GM23338 (cell line): ENCODE results near the gene ZNF451. TPM values are rescaled to one million over a fixed set of nuclear protein-coding genes. Genes with fewer than 3 reads are reported as not detected.

ENCODE experiments used
- ATAC-seq: fragments of 200-7000 bp; cut with Tn5 transposase; 3 replicates; pipeline ENCODE4 v1.9.1; 2020
- DNase-seq: peaks from one replicate; pipeline ENCODE4 v3.0.0-alpha.2; 2015; ENCODE audit warnings: low spot score
- H2AFZ ChIP-seq: fragments of 200-600 bp; sonication (generic); 2 replicates; pipeline ENCODE4 v1.8.0; 2016; ENCODE audit warnings: antibody characterized with exemption, mild to moderate bottlenecking, moderate library complexity
- H3F3A ChIP-seq: fragments of 200-600 bp; sonication (generic); replicated peaks from 2 replicates; pipeline ENCODE4 v1.8.0; 2017; ENCODE audit warnings: antibody characterized with exemption, mixed run types, low read depth
- H3K27ac ChIP-seq: fragments of 200-600 bp; sonication (generic); 2 replicates; pipeline ENCODE4 v1.6.1; 2016; ENCODE audit warnings: low read depth
- H3K27me3 ChIP-seq: fragments of 200-600 bp; sonication (generic); 2 replicates; pipeline ENCODE4 v1.8.0; 2016; ENCODE audit warnings: mild to moderate bottlenecking, mixed run types, moderate library complexity; ENCODE audit not compliant: insufficient read depth
- H3K36me3 ChIP-seq: fragments of 200-600 bp; sonication (generic); 2 replicates; pipeline ENCODE4 v1.8.0; 2016; ENCODE audit warnings: mild to moderate bottlenecking; ENCODE audit not compliant: insufficient read depth
- H3K4me1 ChIP-seq: fragments of 200-600 bp; sonication (generic); 2 replicates; pipeline ENCODE4 v1.8.0; 2016; ENCODE audit warnings: mild to moderate bottlenecking, moderate library complexity; ENCODE audit not compliant: insufficient read depth
- H3K4me2 ChIP-seq: fragments of 200-600 bp; sonication (generic); 2 replicates; pipeline ENCODE4 v1.7.1; 2017; ENCODE audit warnings: mixed run types
- H3K4me3 ChIP-seq: fragments of 200-600 bp; sonication (generic); 2 replicates; pipeline ENCODE4 v1.6.1; 2016; ENCODE audit warnings: mixed run types
- H3K79me2 ChIP-seq: fragments of 200-600 bp; sonication (generic); replicated peaks from 2 replicates; pipeline ENCODE4 v1.8.0; 2017; ENCODE audit warnings: mild to moderate bottlenecking; ENCODE audit not compliant: insufficient read depth
- H3K9me2 ChIP-seq: fragments of 200-600 bp; sonication (generic); 2 replicates; pipeline ENCODE4 v1.8.0; 2017; ENCODE audit not compliant: insufficient read depth
- H4K20me1 ChIP-seq: fragments of 200-600 bp; sonication (generic); replicated peaks from 2 replicates; pipeline ENCODE4 v1.8.0; 2017; ENCODE audit warnings: mild to moderate bottlenecking; ENCODE audit not compliant: insufficient read depth
- H3K27ac Mint-ChIP-seq: 2 replicates; pipeline ENCODE4 v1.8.0; 2020; ENCODE audit warnings: inconsistent platforms, mild to moderate bottlenecking, moderate library complexity, mixed read lengths
- H3K27me3 Mint-ChIP-seq: 3 replicates; pipeline ENCODE4 v1.8.0; 2022; ENCODE audit warnings: low read depth, mild to moderate bottlenecking, moderate library complexity, mixed read lengths, inconsistent platforms; ENCODE audit not compliant: insufficient read depth, poor library complexity
- H3K36me3 Mint-ChIP-seq: 3 replicates; pipeline ENCODE4 v1.8.0; 2021; ENCODE audit warnings: low read depth, mild to moderate bottlenecking, inconsistent platforms, moderate library complexity, mixed read lengths
- H3K4me1 Mint-ChIP-seq: 3 replicates; pipeline ENCODE4 v1.8.0; 2020; ENCODE audit warnings: mild to moderate bottlenecking, inconsistent platforms, mixed read lengths
- H3K4me3 Mint-ChIP-seq: 3 replicates; pipeline ENCODE4 v1.8.0; 2021; ENCODE audit warnings: moderate library complexity, mild to moderate bottlenecking, inconsistent platforms, mixed read lengths
- H3K9me3 Mint-ChIP-seq: 3 replicates; pipeline ENCODE4 v1.8.0; 2020; ENCODE audit warnings: moderate library complexity, mild to moderate bottlenecking, inconsistent platforms, mixed read lengths
- CREB1 ChIP-seq: fragments of 250-450 bp; sonication (Bioruptor Pico); IDR thresholded peaks from 2 replicates; pipeline ENCODE4 v1.5.0; 2020; ENCODE audit warnings: low read depth, mild to moderate bottlenecking, moderate library complexity
- CTCF ChIP-seq, 2 experiments: fragments of 200-600 bp in 1 of 2; sonication (generic) in 1 of 2; conservative IDR thresholded peaks; 2 replicates each; pipeline versions ENCODE4 v1.5.1 to v1.6.1; 2016 to 2017; ENCODE audit warnings: antibody characterized with exemption in 2 of 2, low read depth in 2 of 2, mild to moderate bottlenecking in 2 of 2, moderate library complexity in 1 of 2
- ETS1 ChIP-seq: IDR thresholded peaks from 2 replicates; pipeline ENCODE4 v1.6.1; 2016; ENCODE audit warnings: antibody characterized with exemption
- EZH2 ChIP-seq: fragments of 200-600 bp; sonication (generic); IDR thresholded peaks from one replicate; pipeline ENCODE4 v1.8.0; 2017; ENCODE audit warnings: antibody characterized with exemption, mild to moderate bottlenecking, low read depth; ENCODE audit not compliant: unreplicated experiment
- EZH2phosphoT487 ChIP-seq: fragments of 200-600 bp; sonication (generic); IDR thresholded peaks from one replicate; pipeline ENCODE4 v1.8.1; 2018; ENCODE audit warnings: antibody characterized with exemption; ENCODE audit not compliant: unreplicated experiment
- JUNB ChIP-seq: IDR thresholded peaks from one replicate; pipeline ENCODE4 v1.6.1; 2016; ENCODE audit warnings: antibody characterized with exemption; ENCODE audit not compliant: unreplicated experiment
- POLR2AphosphoS5 ChIP-seq: IDR thresholded peaks from 2 replicates; pipeline ENCODE4 v1.6.1; 2016; ENCODE audit warnings: antibody characterized with exemption, low read depth
- STAT1 ChIP-seq: IDR thresholded peaks from one replicate; pipeline ENCODE4 v1.6.1; 2016; ENCODE audit warnings: antibody characterized with exemption; ENCODE audit not compliant: unreplicated experiment
- ZNF114 ChIP-seq: fragments of 250-450 bp; sonication (Bioruptor Pico); IDR thresholded peaks from 2 replicates; pipeline ENCODE4 v1.5.0; 2020; ENCODE audit warnings: mild to moderate bottlenecking, moderate library complexity
- ZNF331 ChIP-seq: fragments of 250-450 bp; sonication (Bioruptor Pico); IDR thresholded peaks from 2 replicates; pipeline ENCODE4 v1.5.0; 2020; ENCODE audit warnings: low read depth, mild to moderate bottlenecking, moderate library complexity
- polyA plus RNA-seq: library from polyadenylated mRNA; unstranded; fragments of >200 nt; fragmentation: Nextera tagmentation; extraction: Ambion mirVana; gene quantifications from 2 replicates; pipeline ENCODE4 v1.2.1, GENCODE V29; 2016
- total RNA-seq: library from RNA; depleted of rRNA; stranded (reverse); fragments of >200 nt; shearing (Covaris generic); gene quantifications from 2 replicates; pipeline ENCODE4 v1.2.3, GENCODE V29; 2014

The ZNF451 gene
- total and polyA plus RNA-seq, 2 experiments from 2014 or later = 44.8 to 54.1 TPM

GRCh38 chr6:57198926-57199636 is 109.1 kb downstream of the ZNF451 start:
- Histone ChIP-seq H4K20me1 (no peaks in the 10 kb centered on the region; the same call in 1 of the 2 replicates), H3K36me3 (no peaks in the 10 kb centered on the region), H3K4me3 (no peak overlapping the region), H3K4me2 (no peak overlapping the region), H3K27me3 (no peaks in the 10 kb centered on the region), H3K9me2 (no peaks in the 10 kb centered on the region), H3K4me1 (0 out of 2 replicates have a peak, but pooled peaks cover 3% of the 10 kb centered on the region), H2AFZ (no peak overlapping the region), H3K27ac (no peak overlapping the region), H3K79me2 (peaks cover 10% of the 10 kb centered on the region; the same call in 1 of the 2 replicates), H3F3A (no peaks in the 10 kb centered on the region)
- no peaks in the 10 kb centered on the region for H3K27me3 Mint-ChIP-seq
- no peak overlapping the region for H3K4me3 Mint-ChIP-seq
- ATAC-seq (peak; percentile 94), DNase-seq (peak; percentile 67)
- H3K36me3 Mint-ChIP-seq = no peaks in the 10 kb centered on the region; the same call in 2 of the 3 replicates
- H3K4me1 Mint-ChIP-seq = peaks cover 11% of the 10 kb centered on the region
- H3K9me3 Mint-ChIP-seq = no peaks in the 10 kb centered on the region
- TF ChIP-seq CTCF (conservative IDR thresholded peaks at IDR 0.05; ENCODE audit: low read depth in 2 of 2) = peak in 1 of 2 experiments; percentile 46; a peak in 3 of 4 replicates
- TF ChIP-seq JUNB = no peak
- peak overlapping the region; percentile 54; the same call in 1 of the 2 replicates for H3K27ac Mint-ChIP-seq

GRCh38 chr6:57201718-57202117 is 111.7 kb downstream of the ZNF451 start:
- ATAC-seq = no peak
- Histone ChIP-seq H3F3A (no peaks in the 10 kb centered on the region), H3K79me2 (peaks cover 17% of the 10 kb centered on the region), H3K4me3 (no peak overlapping the region), H2AFZ (no peak overlapping the region), H3K27ac (no peak overlapping the region), H4K20me1 (no peaks in the 10 kb centered on the region; the same call in 1 of the 2 replicates), H3K36me3 (no peaks in the 10 kb centered on the region), H3K4me2 (no peak overlapping the region), H3K4me1 (peaks cover 3% of the 10 kb centered on the region; the same call in 1 of the 2 replicates), H3K9me2 (no peaks in the 10 kb centered on the region), H3K27me3 (no peaks in the 10 kb centered on the region)
- Mint-ChIP-seq H3K4me1 (peaks cover 24% of the 10 kb centered on the region), H3K27me3 (no peaks in the 10 kb centered on the region), H3K36me3 (no peaks in the 10 kb centered on the region; the same call in 2 of the 3 replicates), H3K27ac (no peak overlapping the region), H3K9me3 (no peaks in the 10 kb centered on the region), H3K4me3 (no peak overlapping the region)
- DNase-seq = no peak
- TF ChIP-seq ZNF114 (no peak), CREB1 (CRISPR knock-in tag) (no peak)

GRCh38 chr6:57205550-57206328 is 115.8 kb downstream of the ZNF451 start:
- H3K36me3 Mint-ChIP-seq = no peaks in the 10 kb centered on the region
- no peaks in the 10 kb centered on the region for H3K27me3 Mint-ChIP-seq
- no peak overlapping the region for H3K4me3 Mint-ChIP-seq
- H3K9me2 ChIP-seq = no peaks in the 10 kb centered on the region
- peaks cover 6% of the 10 kb centered on the region; the same call in 1 of the 2 replicates for H4K20me1 ChIP-seq
- no peak overlapping the region for H3K27ac ChIP-seq
- H3K9me3 Mint-ChIP-seq = no peaks in the 10 kb centered on the region
- H3K4me3 ChIP-seq = no peak overlapping the region
- no peak overlapping the region for H3K27ac Mint-ChIP-seq
- no peak overlapping the region for H3K4me2 ChIP-seq
- peaks cover 35% of the 10 kb centered on the region for H3K79me2 ChIP-seq
- H3K27me3 ChIP-seq = no peaks in the 10 kb centered on the region
- no peak for ATAC-seq
- H3K36me3 ChIP-seq = no peaks in the 10 kb centered on the region
- H2AFZ ChIP-seq = no peak overlapping the region
- no peaks in the 10 kb centered on the region; the same call in none of the 2 replicates for H3K4me1 ChIP-seq
- no peak for DNase-seq
- no peaks in the 10 kb centered on the region for H3F3A ChIP-seq
- H3K4me1 Mint-ChIP-seq = peaks cover 17% of the 10 kb centered on the region
- TF ChIP-seq EZH2phosphoT487 (no peak), ZNF114 (no peak), EZH2 (no peak), CTCF (conservative IDR thresholded peaks at IDR 0.05; ENCODE audit: low read depth in 2 of 2) (no peak), POLR2AphosphoS5 (no peak), ZNF331 (CRISPR knock-in tag) (no peak), STAT1 (no peak), ETS1 (no peak)
